ENCODE data around the gene GNG2.

GRCh38 chr14:51824191-51824590 lies 36.2 kb upstream of the GNG2 start:
- TF ChIP-seq, protein P1, sequence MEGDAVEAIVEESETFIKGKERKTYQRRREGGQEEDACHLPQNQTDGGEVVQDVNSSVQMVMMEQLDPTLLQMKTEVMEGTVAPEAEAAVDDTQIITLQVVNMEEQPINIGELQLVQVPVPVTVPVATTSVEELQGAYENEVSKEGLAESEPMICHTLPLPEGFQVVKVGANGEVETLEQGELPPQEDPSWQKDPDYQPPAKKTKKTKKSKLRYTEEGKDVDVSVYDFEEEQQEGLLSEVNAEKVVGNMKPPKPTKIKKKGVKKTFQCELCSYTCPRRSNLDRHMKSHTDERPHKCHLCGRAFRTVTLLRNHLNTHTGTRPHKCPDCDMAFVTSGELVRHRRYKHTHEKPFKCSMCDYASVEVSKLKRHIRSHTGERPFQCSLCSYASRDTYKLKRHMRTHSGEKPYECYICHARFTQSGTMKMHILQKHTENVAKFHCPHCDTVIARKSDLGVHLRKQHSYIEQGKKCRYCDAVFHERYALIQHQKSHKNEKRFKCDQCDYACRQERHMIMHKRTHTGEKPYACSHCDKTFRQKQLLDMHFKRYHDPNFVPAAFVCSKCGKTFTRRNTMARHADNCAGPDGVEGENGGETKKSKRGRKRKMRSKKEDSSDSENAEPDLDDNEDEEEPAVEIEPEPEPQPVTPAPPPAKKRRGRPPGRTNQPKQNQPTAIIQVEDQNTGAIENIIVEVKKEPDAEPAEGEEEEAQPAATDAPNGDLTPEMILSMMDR (conservative IDR thresholded peaks at IDR 0.05 in 1 of 2, IDR thresholded peaks at IDR 0.05 in 1 of 2; ENCODE audit: extremely low read depth in 1 of 2, insufficient read depth in 1 of 2, low read depth in 1 of 2, low read length in 2 of 2) = no peak
- TF ChIP-seq EZH2 (IDR thresholded peaks at IDR 0.05; ENCODE audit: borderline replicate concordance, low read length) = no peak
